GM12878 (cell line): ENCODE measurements around the gene STX3. TPM values are rescaled to one million over a fixed set of nuclear protein-coding genes. Genes with fewer than 3 reads are reported as not detected.

Source experiments
- ATAC-seq: fragments of 200-7000 bp; cut with Tn5 transposase; 3 replicates; pipeline ENCODE4 v1.9.1; 2020; ENCODE audit warnings: mild to moderate bottlenecking, moderate library complexity
- BruUV-seq: library from RNA; stranded (reverse); fragments of 400-500 nt; replicated peaks from 2 replicates; lab custom pipeline; 2021; lab: Mats Ljungman, UMichigan
- CTCF ChIA-PET: fragments of 300-600 bp; sonication (Branson Sonifier 250); formaldehyde crosslinking; extraction: SDS; loops from one replicate; lab custom pipeline; 2021; ENCODE audit warnings: inconsistent platforms; lab: Yijun Ruan, JAX
- POLR2A ChIA-PET: fragments of 350-600 bp; formaldehyde crosslinking; extraction: SDS; loops from one replicate; lab custom pipeline; 2021; ENCODE audit warnings: inconsistent platforms; lab: Charles Lee
- RAD21 ChIA-PET: fragments of 300-600 bp; sonication (Branson Sonifier 250); formaldehyde crosslinking; loops from one replicate; lab custom pipeline; 2023; ENCODE audit warnings: antibody characterized with exemption; ENCODE audit not compliant: unreplicated experiment; lab: Charles Lee
- SMC1A ChIA-PET: fragments of 300-600 bp; sonication (Branson Sonifier 250); formaldehyde crosslinking; loops from one replicate; lab custom pipeline; 2023; ENCODE audit not compliant: unreplicated experiment, uncharacterized antibody; lab: Charles Lee
- DNase-seq: peaks from one replicate; pipeline ENCODE4 v3.0.0-alpha.2; 2011; ENCODE audit warnings: low read depth, low spot score
- FAIRE-seq: peaks from 3 replicates; lab custom pipeline; 2011; peaks lifted over from hg19 to GRCh38; lab: Jason Lieb, UNC
- H2AFZ ChIP-seq: 2 replicates; pipeline ENCODE4 v1.6.0; 2011; ENCODE audit warnings: low read depth, low read length, control low read depth; ENCODE audit not compliant: control insufficient read depth
- H3K27ac ChIP-seq: 2 replicates; pipeline ENCODE4 v1.5.1; 2011; ENCODE audit warnings: control low read depth; ENCODE audit not compliant: control insufficient read depth, insufficient read depth
- H3K27me3 ChIP-seq, 2 experiments: replicated peaks in 1 of 2; 2 replicates each; pipeline versions ENCODE4 v1.6.0 to v1.6.1; 2011; ENCODE audit warnings: low read length in 1 of 2; ENCODE audit not compliant: control insufficient read depth in 2 of 2, insufficient read depth in 2 of 2
- H3K36me3 ChIP-seq, 2 experiments: 2 replicates each; pipeline ENCODE4 v1.5.1; 2011; ENCODE audit warnings: low read length in 1 of 2; ENCODE audit not compliant: control insufficient read depth in 2 of 2, insufficient read depth in 2 of 2
- H3K4me1 ChIP-seq: 2 replicates; pipeline ENCODE4 v1.6.1; 2011; ENCODE audit warnings: mild to moderate bottlenecking, low read length, moderate library complexity, mixed read lengths; ENCODE audit not compliant: control insufficient read depth, insufficient read depth
- H3K4me2 ChIP-seq: 2 replicates; pipeline ENCODE4 v1.6.0; 2011; ENCODE audit warnings: control low read depth; ENCODE audit not compliant: control insufficient read depth, insufficient read depth
- H3K4me3 ChIP-seq: fragments of 200-600 bp; sonication (generic); 2 replicates; pipeline ENCODE4 v1.5.1; 2016
- H3K79me2 ChIP-seq: 2 replicates; pipeline ENCODE4 v1.6.0; 2011; ENCODE audit warnings: low read length; ENCODE audit not compliant: control insufficient read depth, insufficient read depth
- H3K9ac ChIP-seq: 2 replicates; pipeline ENCODE4 v1.8.0; 2011; ENCODE audit warnings: low read length, control low read depth, mixed read lengths; ENCODE audit not compliant: control insufficient read depth, insufficient read depth
- H3K9me3 ChIP-seq: replicated peaks from 3 replicates; pipeline ENCODE4 v1.5.1; 2011; ENCODE audit warnings: mild to moderate bottlenecking, low read length; ENCODE audit not compliant: control insufficient read depth, insufficient read depth
- H4K20me1 ChIP-seq: 2 replicates; pipeline ENCODE4 v1.6.0; 2011; ENCODE audit not compliant: control insufficient read depth, insufficient read depth
- CHD4 ChIP-seq: fragments of 200-600 bp; sonication (generic); IDR thresholded peaks from 2 replicates; pipeline ENCODE4 v1.6.1; 2016; ENCODE audit warnings: mild to moderate bottlenecking
- ETV6 ChIP-seq, 2 experiments: fragments of 450-650 bp in 1 of 2; IDR thresholded peaks in 1 of 2; conservative IDR thresholded peaks in 1 of 2; 2 replicates each; pipeline ENCODE4 v1.6.1; 2014; ENCODE audit warnings: antibody characterized with exemption in 1 of 2, borderline replicate concordance in 1 of 2, low read depth in 1 of 2, mild to moderate bottlenecking in 1 of 2, moderate library complexity in 1 of 2
- HCFC1 ChIP-seq: fragments of 150-350 bp; IDR thresholded peaks from 2 replicates; pipeline ENCODE4 v1.6.1; 2014; ENCODE audit warnings: low read length
- NKRF ChIP-seq: fragments of 450-650 bp; conservative IDR thresholded peaks from 2 replicates; pipeline ENCODE4 v1.6.1; 2017; ENCODE audit warnings: mild to moderate bottlenecking, moderate library complexity
- NRF1 ChIP-seq: conservative IDR thresholded peaks from 2 replicates; pipeline ENCODE4 v1.6.1; 2011; ENCODE audit warnings: mild to moderate bottlenecking, low read depth, low read length, improper control_type of control experiment
- PAX5 ChIP-seq: IDR thresholded peaks from 2 replicates; pipeline ENCODE4 v1.6.1; 2011; ENCODE audit warnings: low read depth, low read length, borderline replicate concordance
- SMAD1 ChIP-seq: fragments of 450-650 bp; IDR thresholded peaks from 2 replicates; pipeline ENCODE4 v1.6.1; 2018; ENCODE audit warnings: mild to moderate bottlenecking, low read depth; ENCODE audit not compliant: partially characterized antibody
- TAF1 ChIP-seq: IDR thresholded peaks from 2 replicates; pipeline ENCODE4 v1.6.1; 2011; ENCODE audit warnings: mild to moderate bottlenecking, low read depth, low read length, borderline replicate concordance
- WRNIP1 ChIP-seq: IDR thresholded peaks from 2 replicates; pipeline ENCODE4 v1.6.1; 2011; ENCODE audit warnings: low read depth, low read length, improper control_type of control experiment, borderline replicate concordance
- YY1 ChIP-seq: IDR thresholded peaks from 2 replicates; pipeline ENCODE4 v1.6.1; 2011; ENCODE audit warnings: low read depth, mild to moderate bottlenecking, low read length
- ZBTB11 ChIP-seq: fragments of 450-650 bp; formaldehyde crosslinking; IDR thresholded peaks from 2 replicates; pipeline ENCODE4 v1.5.0; 2022; ENCODE audit warnings: mild to moderate bottlenecking, missing genetic modification characterization
- WGBS: methylation state at CpG from one replicate; pipeline ENCODE4 v1.1.6; 2016; ENCODE audit warnings: low lambda C conversion rate; ENCODE audit not compliant: insufficient replicate concordance, insufficient coverage; ENCODE audit errors: missing lambda C conversion rate; 5-methylcytosine and 5-hydroxymethylcytosine counted together
- in situ Hi-C: fragments of 300-500 bp; cut with MboI; formaldehyde crosslinking; loops from 9 replicates; pipeline ENCODE4 v1.14.3; 2018; ENCODE audit warnings: mixed read lengths
- intact Hi-C: fragments of 100-400 bp; cut with micrococcal nuclease; formaldehyde crosslinking; loops from one replicate; pipeline ENCODE4 v1.14.2; 2022; ENCODE audit not compliant: unreplicated experiment
- polyA plus RNA-seq, 11 experiments: library from polyadenylated mRNA; depleted of rRNA in 4 of 11; unstranded in 6 of 11; stranded (reverse) in 5 of 11; fragments of >200 nt; fragmentation: Nextera tagmentation in 4 of 11; fragmentation: Illumina TruSeq in 1 of 11; extraction: Ambion mirVana in 4 of 11; extraction: Trizol in 1 of 11; gene quantifications; 1 replicate in 1 of 11; 2 replicates in 10 of 11; pipeline versions ENCODE4 v1.2.1 to v1.2.3, GENCODE V29; 2011 to 2016; ENCODE audit warnings: inconsistent platforms in 2 of 11, missing spikeins in 2 of 11, low read depth in 1 of 11
- total RNA-seq, 4 experiments: library from RNA; depleted of rRNA in 3 of 4; stranded (reverse); fragments of >200 nt in 3 of 4; fragmentation: Illumina TruSeq in 1 of 4; extraction: Trizol in 1 of 4; gene quantifications; 2 replicates each; pipeline versions ENCODE4 v1.2.1 to v1.2.3, GENCODE V29; 2013 to 2021
- TF ChIP-seq, protein P1 (sequence below): IDR thresholded peaks from 2 replicates; pipeline ENCODE4 v1.6.1; 2011; ENCODE audit warnings: low read depth, mild to moderate bottlenecking, low read length, moderate library complexity, borderline replicate concordance; ENCODE audit errors: extremely low read depth

STX3 gene
- total and polyA plus RNA-seq, 10 of the 15 experiments (the other 5 are each of a cell fraction or from before 2014, with no cell fraction given): 0.11 to 2.5 (median 1.1) TPM

DNA sequence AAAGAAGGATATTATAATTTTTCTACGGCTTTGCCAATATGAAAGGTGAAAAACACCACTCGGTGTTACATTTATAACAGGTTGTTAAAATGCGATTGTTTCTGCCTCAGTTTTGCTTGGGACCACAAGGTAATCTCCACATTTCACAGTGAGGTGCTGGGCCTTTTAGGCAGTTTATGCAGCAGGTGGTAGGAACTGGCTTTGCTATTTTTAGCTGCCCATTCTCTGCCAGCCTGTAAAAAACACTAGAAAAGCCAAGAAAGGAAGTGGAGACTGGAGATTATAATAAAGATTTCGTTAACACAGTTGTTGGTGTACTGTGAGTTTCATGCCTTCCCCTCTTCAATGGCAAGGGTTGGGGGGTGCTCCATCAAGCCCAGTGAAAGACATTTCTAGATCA lies 63.4 kb downstream of the STX3 start:
- ChIA-PET SMC1A (no interaction called here), POLR2A (no interaction called here), CTCF (no interaction called here), RAD21 (no interaction called here)
- no peak overlapping the region for H3K27ac ChIP-seq
- 34% methylated on average over 4 of the region's 4 CpGs for WGBS
- no peak for ATAC-seq
- peaks cover 5% of the 10 kb centered on the region; the same call in 1 of the 2 replicates for H3K4me1 ChIP-seq
- no peak for DNase-seq
- no peaks in the 10 kb centered on the region for H4K20me1 ChIP-seq
- no peak overlapping the region for H3K4me3 ChIP-seq
- H3K4me2 ChIP-seq: no peak overlapping the region; the same call in 1 of the 2 replicates
- intact Hi-C loops: no loop called here
- TF ChIP-seq TAF1 (no peak), WRNIP1 (no peak), CHD4 (no peak), ZBTB11 (CRISPR knock-in tag) (no peak), PAX5 (no peak), YY1 (no peak), ETV6 (conservative IDR thresholded peaks at IDR 0.05 in 1 of 2, IDR thresholded peaks at IDR 0.05 in 1 of 2; ENCODE audit: borderline replicate concordance in 1 of 2, low read depth in 1 of 2) (no peak), SMAD1 (no peak), NRF1 (no peak), HCFC1 (no peak), NKRF (no peak)
- TF ChIP-seq, protein P1, sequence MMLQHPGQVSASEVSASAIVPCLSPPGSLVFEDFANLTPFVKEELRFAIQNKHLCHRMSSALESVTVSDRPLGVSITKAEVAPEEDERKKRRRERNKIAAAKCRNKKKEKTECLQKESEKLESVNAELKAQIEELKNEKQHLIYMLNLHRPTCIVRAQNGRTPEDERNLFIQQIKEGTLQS: no peak
- TF ChIP-seq, all 136 proteins: peak for 0
- H3K27me3 ChIP-seq: no peaks in the 10 kb centered on the region
- no peaks in the 10 kb centered on the region for H3K9me3 ChIP-seq
- H2AFZ ChIP-seq: peak overlapping the region; percentile 50
- no peaks in the 10 kb centered on the region for H3K79me2 ChIP-seq
- no peak for FAIRE-seq
- no peak overlapping the region for H3K9ac ChIP-seq
- no TSS peak for BruUV-seq
- in situ Hi-C loops: no loop called here
- no peaks in the 10 kb centered on the region for H3K36me3 ChIP-seq
